ENCODE results near the gene KDM4B.

- TF ChIP-seq CTCF (IDR thresholded peaks at IDR 0.05; ENCODE audit: borderline replicate concordance, extremely low read depth, low read length, poor library complexity, severe bottlenecking) (no peak), EZH2 (IDR thresholded peaks at IDR 0.05; ENCODE audit: borderline replicate concordance, low read depth, low read length, severe bottlenecking) (no peak)
These were observed 82.7 kb downstream of the KDM4B start for GRCh38 chr19:5051619-5052018.

Measured in DND-41 (cell line).